OCI-LY7 (cell line): Measurements from ENCODE around the gene DRC7.

Source experiments
- EZH2phosphoT487 ChIP-seq: fragments of 200-600 bp; sonication (generic); IDR thresholded peaks from 2 replicates; pipeline ENCODE4 v1.6.1; 2018; ENCODE audit warnings: low read depth, borderline replicate concordance, mild to moderate bottlenecking, mixed run types, antibody characterized with exemption, low read length, moderate library complexity, mixed read lengths
- TF ChIP-seq, protein P1 (sequence below): fragments of 200-600 bp; sonication (generic); conservative IDR thresholded peaks from 2 replicates; pipeline ENCODE4 v1.5.1; 2014; ENCODE audit warnings: mild to moderate bottlenecking, antibody characterized with exemption, low read length, moderate library complexity, mixed read lengths

GRCh38 chr16:57704011-57704904, 9.7 kb downstream of the DRC7 start:
- TF ChIP-seq, protein P1, sequence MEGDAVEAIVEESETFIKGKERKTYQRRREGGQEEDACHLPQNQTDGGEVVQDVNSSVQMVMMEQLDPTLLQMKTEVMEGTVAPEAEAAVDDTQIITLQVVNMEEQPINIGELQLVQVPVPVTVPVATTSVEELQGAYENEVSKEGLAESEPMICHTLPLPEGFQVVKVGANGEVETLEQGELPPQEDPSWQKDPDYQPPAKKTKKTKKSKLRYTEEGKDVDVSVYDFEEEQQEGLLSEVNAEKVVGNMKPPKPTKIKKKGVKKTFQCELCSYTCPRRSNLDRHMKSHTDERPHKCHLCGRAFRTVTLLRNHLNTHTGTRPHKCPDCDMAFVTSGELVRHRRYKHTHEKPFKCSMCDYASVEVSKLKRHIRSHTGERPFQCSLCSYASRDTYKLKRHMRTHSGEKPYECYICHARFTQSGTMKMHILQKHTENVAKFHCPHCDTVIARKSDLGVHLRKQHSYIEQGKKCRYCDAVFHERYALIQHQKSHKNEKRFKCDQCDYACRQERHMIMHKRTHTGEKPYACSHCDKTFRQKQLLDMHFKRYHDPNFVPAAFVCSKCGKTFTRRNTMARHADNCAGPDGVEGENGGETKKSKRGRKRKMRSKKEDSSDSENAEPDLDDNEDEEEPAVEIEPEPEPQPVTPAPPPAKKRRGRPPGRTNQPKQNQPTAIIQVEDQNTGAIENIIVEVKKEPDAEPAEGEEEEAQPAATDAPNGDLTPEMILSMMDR, result no peak
- no peak for TF ChIP-seq EZH2phosphoT487
